Coronary artery (tissue), 2 donors: ENCODE results near the gene AMMECR1.

ENCODE experiments used
- DNase-seq: peaks from one replicate; pipeline ENCODE4 v3.0.0-alpha.2; 2017; ENCODE audit warnings: low spot score
- H3K27ac ChIP-seq, 2 donors: fragments of 200-600 bp; sonication (generic); one replicate each; pipeline ENCODE4 v1.5.1; 2016 to 2019
- H3K4me3 ChIP-seq: fragments of 200-600 bp; sonication (generic); 2 replicates; pipeline ENCODE4 v1.5.1; 2016; ENCODE audit warnings: mild to moderate bottlenecking, moderate library complexity
- CTCF ChIP-seq: fragments of 200-600 bp; sonication (generic); IDR thresholded peaks from one replicate; pipeline ENCODE4 v1.5.1; 2019; ENCODE audit warnings: antibody characterized with exemption

Gene AMMECR1

GRCh38 chrX:110311437-110312230, 6.3 kb downstream of the AMMECR1 start:
- DNase-seq = no peak
- Histone ChIP-seq H3K27ac (no peak overlapping the region), H3K4me3 (no peak overlapping the region)
- TF ChIP-seq CTCF = no peak

- no peak overlapping the region for H3K27ac ChIP-seq
- no peak for DNase-seq
- no peak for TF ChIP-seq CTCF
- no peak overlapping the region for H3K4me3 ChIP-seq
Measured at GRCh38 chrX:110310896-110311295, 7.0 kb downstream of the AMMECR1 start.

- Histone ChIP-seq H3K27ac (no peak overlapping the region), H3K4me3 (no peak overlapping the region)
- TF ChIP-seq CTCF = no peak
- DNase-seq = no peak
Measured at GRCh38 chrX:110310000-110310790, 7.7 kb downstream of the AMMECR1 start.

- Histone ChIP-seq H3K27ac (no peak overlapping the region), H3K4me3 (no peak overlapping the region)
- DNase-seq = no peak
- TF ChIP-seq CTCF = no peak
Measured at GRCh38 chrX:110308220-110308619, 9.7 kb downstream of the AMMECR1 start.

- no peak overlapping the region for H3K27ac ChIP-seq
- no peak overlapping the region for H3K4me3 ChIP-seq
- TF ChIP-seq CTCF = no peak
- DNase-seq = no peak
Measured at GRCh38 chrX:110304884-110305283, 13.0 kb downstream of the AMMECR1 start.

- TF ChIP-seq CTCF = no peak
- DNase-seq = no peak
- no peak overlapping the region for H3K4me3 ChIP-seq
- H3K27ac ChIP-seq = no peak overlapping the region
Measured at GRCh38 chrX:110304371-110304770, 13.5 kb downstream of the AMMECR1 start.

- H3K4me3 ChIP-seq = no peak overlapping the region
- no peak for DNase-seq
- no peak overlapping the region for H3K27ac ChIP-seq
- no peak for TF ChIP-seq CTCF
Measured at GRCh38 chrX:110302975-110303374, 14.9 kb downstream of the AMMECR1 start.
